WI38 (cell line): ENCODE results near the gene HMCN2.

Source experiments
- H3K4me3 ChIP-seq: 2 replicates; pipeline ENCODE4 v1.5.1; 2011; ENCODE audit warnings: low read depth, mild to moderate bottlenecking, control low read depth, low read length
- CTCF ChIP-seq: IDR thresholded peaks from 2 replicates; pipeline ENCODE4 v1.5.1; 2012; ENCODE audit warnings: low read depth, mild to moderate bottlenecking, control low read depth, low read length

HMCN2 gene

GRCh38 chr9:130419521-130420035, 154.0 kb downstream of the HMCN2 start:
- TF ChIP-seq CTCF = no peak
- H3K4me3 ChIP-seq = no peak overlapping the region

GRCh38 chr9:130421154-130421801, 155.7 kb downstream of the HMCN2 start:
- TF ChIP-seq CTCF = no peak
- H3K4me3 ChIP-seq = no peak overlapping the region

- H3K4me3 ChIP-seq = no peak overlapping the region
- no peak for TF ChIP-seq CTCF
These were observed 156.3 kb downstream of the HMCN2 start for GRCh38 chr9:130421802-130422276.

GRCh38 chr9:130422546-130422945, 157.0 kb downstream of the HMCN2 start:
- no peak overlapping the region for H3K4me3 ChIP-seq
- TF ChIP-seq CTCF = no peak

- H3K4me3 ChIP-seq = no peak overlapping the region
- TF ChIP-seq CTCF = no peak
These were observed 157.7 kb downstream of the HMCN2 start for GRCh38 chr9:130423272-130423671.

GRCh38 chr9:130424595-130425454, 159.3 kb downstream of the HMCN2 start:
- no peak for TF ChIP-seq CTCF
- no peak overlapping the region for H3K4me3 ChIP-seq
